ENCODE data around the gene FOLR2. TPM values are rescaled to one million over a fixed set of nuclear protein-coding genes. Genes with fewer than 3 reads are reported as not detected.

FOLR2 gene
- total and polyA plus RNA-seq, 4 donors = 9.4 to 31.5 (median 16.7) TPM

- no peak overlapping the region for H3K27ac ChIP-seq (ENCODE audit: low read depth in 1 of 2, low read length in 2 of 2)
- H3K36me3 ChIP-seq (ENCODE audit: control insufficient read depth in 4 of 4, insufficient read depth in 3 of 4, low read depth in 1 of 4, low read length in 3 of 4) = peaks cover 22 to 63% (median 36%) of the 10 kb centered on the region in 4 donors
- H3K4me3 ChIP-seq (ENCODE audit: low read depth in 1 of 3, low read length in 3 of 3) = no peak overlapping the region
- DNase-seq (ENCODE audit: low spot score) = no peak
- H3K9ac ChIP-seq (ENCODE audit: low read depth in 1 of 2, low read length in 2 of 2) = no peak overlapping the region
- no peaks in the 10 kb centered on the region for H3K9me3 ChIP-seq (ENCODE audit: control insufficient read depth in 4 of 4, low read length in 3 of 4)
- H3K4me1 ChIP-seq (ENCODE audit: control insufficient read depth in 4 of 4, insufficient read depth in 4 of 4, low read length in 3 of 4) = peaks cover 0 to 13% (median 5%) of the 10 kb centered on the region in 4 donors
- TF ChIP-seq NR2F2 (IDR thresholded peaks at IDR 0.05) (no peak), MAX (IDR thresholded peaks at IDR 0.05) (no peak), REST (IDR thresholded peaks at IDR 0.05) (no peak), JUND (IDR thresholded peaks at IDR 0.05) (no peak), SP1 (IDR thresholded peaks at IDR 0.05) (no peak), FOXA2 (IDR thresholded peaks at IDR 0.05) (no peak), TAF1 (conservative IDR thresholded peaks at IDR 0.05) (no peak), HNF4A (conservative IDR thresholded peaks at IDR 0.05) (no peak), EGR1 (IDR thresholded peaks at IDR 0.05; ENCODE audit: low read depth in 2 of 2) (no peak), RAD21 (IDR thresholded peaks at IDR 0.05) (no peak), CTCF (IDR thresholded peaks at IDR 0.05; ENCODE audit: low read depth, low read length, missing input control) (no peak), ATF3 (IDR thresholded peaks at IDR 0.05) (no peak), ZBTB33 (IDR thresholded peaks at IDR 0.05) (no peak), HNF4G (IDR thresholded peaks at IDR 0.05) (no peak), GABPA (IDR thresholded peaks at IDR 0.05 in 1 of 2, conservative IDR thresholded peaks at IDR 0.05 in 1 of 2) (no peak), RXRA (IDR thresholded peaks at IDR 0.05) (no peak), YY1 (IDR thresholded peaks at IDR 0.05) (no peak), FOXA1 (IDR thresholded peaks at IDR 0.05) (no peak)
- no peaks in the 10 kb centered on the region for H3K27me3 ChIP-seq (ENCODE audit: control insufficient read depth in 4 of 4, insufficient read depth in 4 of 4, low read length in 3 of 4)
- 95% methylated on average over 8 of the region's 8 CpGs for WGBS
Measured at GRCh38 chr11:72229336-72229924, 12.8 kb downstream of the FOLR2 start.
